COLO829 (cell line): Measurements from ENCODE around the gene CFAP97.
A peak's percentile ranks its signal among the peaks of the same experiment; 100 is the strongest.
"Not testable (repeated sequence)": the region's sequence is repeated elsewhere in the genome, so short reads cannot be mapped to it uniquely, and the experiment has no call there.

Source experiments
- DNase-seq: peaks from one replicate; pipeline ENCODE4 v3.0.0; 2012; ENCODE audit warnings: low spot score

CFAP97 gene

DNA sequence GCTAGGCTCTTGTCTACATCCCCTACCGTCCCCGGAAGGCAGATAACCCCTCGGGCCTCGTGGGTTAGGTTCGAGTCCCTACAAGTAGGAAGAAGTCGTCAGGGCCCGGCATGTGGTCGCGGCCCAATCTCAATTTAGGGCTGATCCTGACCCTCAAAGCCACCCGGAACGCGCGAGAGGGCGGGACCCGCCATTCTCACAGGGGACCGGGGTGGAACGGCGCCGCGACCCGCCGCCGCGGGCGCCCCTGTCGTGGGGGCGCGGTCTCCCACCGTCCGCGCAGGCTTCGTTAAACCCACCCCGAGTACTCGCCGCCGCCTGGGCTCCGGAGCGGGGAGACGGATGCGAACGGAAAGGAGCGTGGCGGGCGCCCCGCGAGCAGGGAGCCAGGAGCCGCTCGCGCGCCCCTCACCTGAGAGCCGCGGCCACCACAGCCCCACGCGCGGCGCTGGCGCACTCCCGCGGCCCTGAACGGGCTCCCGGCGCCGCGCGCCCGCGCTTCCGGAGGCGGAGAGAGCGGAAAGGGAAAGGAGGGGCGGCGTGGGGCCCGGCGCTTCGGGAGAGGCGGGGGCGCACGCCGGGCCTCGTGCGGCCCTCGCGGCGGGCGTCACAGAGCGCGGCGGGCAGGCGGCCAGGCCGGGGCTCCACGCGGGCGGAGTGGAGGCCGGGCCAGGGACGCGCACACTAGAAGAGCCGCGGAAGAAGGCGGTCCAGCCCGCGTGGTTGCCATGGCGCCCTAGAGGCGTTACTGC is at the start of gene CFAP97:
TSS of gene CFAP97 (minus strand) at position 515 of the 752 bp plus-strand sequence. CDS start 12,804 bp downstream, outside the sequence.
- DNase-seq = peak; percentile 91

DNA sequence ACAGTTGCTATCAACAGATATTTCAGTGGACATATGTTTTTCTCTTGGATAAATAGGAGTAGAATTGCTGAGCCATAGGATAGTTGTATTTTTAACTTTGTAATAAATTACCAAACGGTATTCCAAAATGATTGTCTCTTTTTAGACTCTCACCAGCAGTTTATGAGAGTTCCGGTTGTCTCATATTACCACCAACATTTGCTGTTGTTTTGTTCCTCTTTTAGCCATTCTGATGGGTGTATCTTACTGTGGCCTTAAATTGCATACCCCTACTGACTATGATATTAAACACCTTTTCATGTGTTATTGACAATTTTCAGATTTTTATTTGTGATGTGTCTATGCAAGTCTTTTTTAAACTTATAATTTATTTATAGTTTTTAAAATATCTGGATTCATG is 45.3 kb upstream of the CFAP97 start:
- no peak for DNase-seq

DNA sequence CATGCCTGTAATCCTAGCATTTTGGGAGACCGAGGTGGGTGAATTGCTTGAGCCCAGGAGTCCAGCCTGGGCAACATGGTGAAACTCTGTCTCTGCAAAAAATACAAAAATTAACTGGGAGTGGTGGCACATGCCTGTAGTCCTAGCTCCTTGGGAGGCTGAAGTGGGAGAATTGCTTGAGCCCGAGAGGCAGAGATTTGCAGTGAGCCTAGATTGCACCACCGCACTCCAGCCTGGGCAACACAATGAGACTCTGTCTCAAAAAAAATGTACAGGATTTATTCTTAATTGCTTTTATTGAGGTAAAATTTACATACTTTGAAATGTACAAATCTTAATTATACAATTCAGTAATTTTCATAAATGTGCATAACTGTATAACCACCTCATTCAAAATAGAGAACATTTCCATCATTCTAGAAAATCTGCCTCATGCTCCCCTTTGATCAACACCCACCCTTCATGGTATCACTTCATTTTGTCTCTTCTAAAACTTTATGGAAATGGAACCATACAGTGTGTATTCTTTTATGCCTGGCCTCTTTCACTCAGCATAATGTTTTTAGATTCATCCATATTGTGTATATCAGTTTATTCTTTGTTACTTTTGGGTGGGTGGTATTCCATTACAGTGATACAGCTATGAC is 44.7 kb upstream of the CFAP97 start:
- DNase-seq = no peak

DNA sequence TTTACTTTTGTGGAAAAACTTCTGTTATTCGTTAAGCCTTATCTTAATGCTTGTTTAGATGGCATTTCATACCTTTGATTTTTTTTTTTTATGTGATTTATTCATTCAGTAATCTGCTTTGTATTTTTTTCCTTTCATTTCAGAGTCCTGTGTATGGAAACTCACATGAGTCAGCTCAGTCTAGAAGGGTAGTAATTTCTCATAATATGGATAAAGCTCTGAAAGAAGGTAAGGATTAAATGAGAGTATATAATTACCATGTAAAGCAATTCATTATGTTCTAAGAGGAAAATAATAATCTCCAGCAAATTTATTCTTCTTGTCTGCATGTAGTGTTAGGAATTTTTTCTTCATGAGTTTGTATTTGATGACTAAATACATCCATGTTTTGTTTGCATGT is 43.4 kb upstream of the CFAP97 start:
- no peak for DNase-seq

DNA sequence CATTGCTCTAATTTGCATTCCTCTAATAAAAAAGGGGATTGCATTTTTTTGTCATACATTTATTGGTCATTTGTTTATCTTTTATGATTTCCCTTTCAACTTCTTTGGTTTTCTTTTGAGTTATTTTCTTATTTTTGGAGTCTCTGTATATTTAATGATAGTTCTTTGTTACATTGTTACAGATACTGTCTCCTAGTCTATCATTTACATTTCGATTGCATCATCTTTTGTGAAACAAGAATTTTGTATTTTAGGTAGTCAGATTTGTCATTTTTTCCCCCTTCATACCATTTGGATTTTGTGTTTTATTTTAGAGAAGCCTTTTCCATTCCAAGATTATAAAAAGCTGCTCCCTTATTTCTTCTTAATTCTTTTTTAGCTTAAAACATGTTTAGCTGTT is 42.7 kb upstream of the CFAP97 start:
- DNase-seq = no peak

DNA sequence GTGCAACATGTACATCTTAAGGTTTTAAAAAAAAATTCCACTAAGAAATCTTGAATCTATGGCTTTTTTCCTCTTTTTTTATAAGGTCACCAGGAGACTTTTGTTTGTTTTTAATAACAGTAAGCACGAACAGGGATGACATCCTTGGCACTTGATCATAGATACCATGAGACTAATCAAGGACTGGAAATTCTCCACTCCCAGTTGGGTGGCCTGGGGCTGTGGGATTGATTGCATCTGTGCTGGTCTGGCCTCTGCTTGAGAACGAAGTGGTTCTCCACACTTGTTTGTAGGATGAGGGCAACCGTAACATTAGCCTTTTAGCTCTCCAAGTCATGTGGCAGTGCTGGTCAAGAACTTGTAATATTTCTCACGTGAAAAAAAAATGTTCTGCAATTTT is 41.0 kb upstream of the CFAP97 start:
- no peak for DNase-seq

DNA sequence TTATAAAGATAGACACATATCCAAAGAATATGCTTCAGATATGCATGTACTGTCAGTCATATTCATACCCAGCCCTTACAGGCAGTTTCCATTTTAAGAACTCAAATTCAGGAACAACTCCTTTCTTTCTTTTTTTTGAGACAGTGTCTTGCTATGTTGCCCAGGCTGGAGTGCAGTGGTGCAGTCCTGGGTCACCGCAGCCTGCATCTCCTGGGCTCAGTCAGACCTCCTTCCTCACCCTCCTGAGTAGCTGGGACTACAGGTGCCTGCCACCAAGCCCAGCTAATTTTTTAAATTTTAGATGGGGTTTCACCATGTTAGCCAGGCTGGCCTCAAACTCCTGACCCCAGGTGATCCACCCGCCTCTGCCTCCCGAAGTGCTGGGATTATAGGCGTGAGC is 40.1 kb upstream of the CFAP97 start:
- no peak for DNase-seq

DNA sequence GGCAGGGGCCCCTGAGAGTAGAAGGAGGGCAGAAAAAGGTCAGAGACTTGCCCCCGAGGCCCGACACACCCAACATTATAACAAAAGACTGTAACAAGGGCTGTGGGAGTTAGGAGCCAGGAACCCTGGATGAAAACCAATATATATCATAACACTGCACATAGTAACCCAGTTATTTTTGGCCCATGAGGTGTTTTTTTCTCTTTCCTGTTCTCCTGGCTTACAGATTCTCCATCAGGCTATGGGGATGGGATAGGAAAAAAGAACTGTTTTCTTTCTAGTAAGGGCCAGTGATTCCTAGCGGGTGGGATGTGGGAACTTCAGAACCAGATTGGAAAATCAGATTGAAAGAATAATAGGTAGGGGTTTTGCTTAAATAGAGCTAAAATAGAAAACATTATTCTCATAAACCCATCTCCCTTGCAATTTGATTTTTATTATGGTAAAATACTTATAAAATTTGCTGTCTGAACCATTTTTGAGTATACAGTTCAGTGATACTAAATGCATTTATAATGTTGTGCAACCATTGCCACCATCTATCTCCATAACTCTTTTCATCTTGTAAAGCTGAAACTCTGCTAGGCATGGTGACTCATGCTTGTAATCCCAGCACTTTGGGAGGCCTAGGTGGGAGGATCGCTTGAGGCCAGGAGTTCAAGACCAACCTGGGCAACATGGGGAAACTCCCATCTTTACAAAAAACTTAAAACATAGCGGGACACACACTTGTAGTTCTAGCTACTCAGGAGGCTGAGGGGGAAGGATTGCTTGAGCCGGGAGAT is 39.1 kb upstream of the CFAP97 start:
- no peak for DNase-seq

DNA sequence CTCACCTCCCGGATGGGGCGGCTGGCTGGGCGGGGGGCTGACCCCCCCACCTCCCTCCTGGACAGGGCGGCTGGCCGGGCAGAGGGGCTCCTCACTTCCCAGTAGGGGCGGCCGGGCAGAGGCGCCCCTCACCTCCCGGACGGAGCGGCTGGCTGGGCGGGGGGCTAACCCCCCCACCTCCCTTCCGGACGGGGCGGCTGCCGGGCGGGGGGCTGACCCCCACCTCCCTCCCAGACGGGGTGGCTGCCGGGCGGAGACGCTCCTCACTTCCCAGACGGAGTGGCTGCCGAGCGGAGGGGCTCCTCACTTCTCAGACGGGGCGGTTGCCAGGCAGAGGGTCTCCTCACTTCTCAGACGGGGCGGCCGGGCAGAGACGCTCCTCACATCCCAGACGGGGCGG is 36.7 kb upstream of the CFAP97 start:
- not testable (repeated sequence) for DNase-seq

DNA sequence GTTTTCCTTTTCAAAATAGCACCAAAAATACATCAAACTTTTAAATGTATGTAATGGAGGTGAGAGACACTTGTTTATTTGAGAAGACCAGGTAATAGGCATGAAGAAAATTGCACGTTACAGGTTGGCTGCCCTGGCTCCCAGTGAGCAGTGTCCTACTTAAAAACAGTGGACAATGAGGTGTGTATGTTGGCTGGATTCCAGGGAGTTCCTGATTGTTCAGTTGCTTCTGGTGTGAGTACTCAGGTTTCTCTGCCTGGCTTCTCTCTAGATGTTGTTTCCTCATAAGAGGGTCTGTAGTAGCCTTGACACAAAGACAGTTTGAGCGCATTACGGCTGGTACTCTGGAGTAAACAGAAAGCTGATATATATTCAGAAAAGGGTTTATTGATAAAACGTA is 35.0 kb upstream of the CFAP97 start:
- no peak for DNase-seq

DNA sequence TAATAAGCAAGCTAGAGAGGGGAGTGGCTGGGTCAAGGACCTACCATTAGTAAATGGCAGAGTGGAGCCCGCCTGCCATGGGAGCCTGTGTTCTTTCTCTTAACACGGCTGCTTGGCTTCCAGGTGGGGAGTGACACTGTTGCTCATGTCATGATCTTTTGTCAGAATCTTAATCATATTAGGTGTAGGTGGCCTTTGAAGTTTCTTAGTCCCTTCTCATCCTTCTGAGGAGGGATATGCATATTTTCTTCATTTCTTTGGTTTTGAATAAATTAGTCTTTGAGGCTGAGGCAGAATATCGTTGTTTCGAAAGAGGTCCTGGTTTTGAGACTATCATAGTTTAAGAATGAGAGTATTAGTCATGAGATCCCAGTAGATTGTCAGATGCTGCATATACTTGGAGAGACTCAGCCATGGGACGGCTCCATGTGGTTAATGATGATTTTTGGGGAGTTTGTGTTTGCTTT is 34.4 kb upstream of the CFAP97 start:
- DNase-seq = no peak

DNA sequence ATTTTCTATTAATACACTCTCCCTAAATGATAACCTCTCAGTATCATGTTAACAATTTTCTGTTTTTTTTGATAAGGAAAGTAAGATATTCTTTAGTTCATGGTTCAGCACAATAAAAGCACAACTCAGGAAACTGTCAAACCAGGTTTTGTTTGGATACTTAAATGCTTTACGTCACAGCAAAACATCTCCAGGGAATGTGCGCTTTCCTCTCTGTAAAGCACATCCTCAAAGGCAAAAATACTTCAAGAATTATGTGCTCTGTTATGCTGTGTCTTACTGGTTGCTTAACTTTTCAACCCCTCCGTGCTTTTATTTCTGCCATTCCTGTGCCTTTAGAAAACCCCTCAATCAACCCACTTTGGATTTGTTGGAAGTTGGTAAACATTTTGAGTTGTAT is 33.4 kb upstream of the CFAP97 start:
- no peak for DNase-seq

DNA sequence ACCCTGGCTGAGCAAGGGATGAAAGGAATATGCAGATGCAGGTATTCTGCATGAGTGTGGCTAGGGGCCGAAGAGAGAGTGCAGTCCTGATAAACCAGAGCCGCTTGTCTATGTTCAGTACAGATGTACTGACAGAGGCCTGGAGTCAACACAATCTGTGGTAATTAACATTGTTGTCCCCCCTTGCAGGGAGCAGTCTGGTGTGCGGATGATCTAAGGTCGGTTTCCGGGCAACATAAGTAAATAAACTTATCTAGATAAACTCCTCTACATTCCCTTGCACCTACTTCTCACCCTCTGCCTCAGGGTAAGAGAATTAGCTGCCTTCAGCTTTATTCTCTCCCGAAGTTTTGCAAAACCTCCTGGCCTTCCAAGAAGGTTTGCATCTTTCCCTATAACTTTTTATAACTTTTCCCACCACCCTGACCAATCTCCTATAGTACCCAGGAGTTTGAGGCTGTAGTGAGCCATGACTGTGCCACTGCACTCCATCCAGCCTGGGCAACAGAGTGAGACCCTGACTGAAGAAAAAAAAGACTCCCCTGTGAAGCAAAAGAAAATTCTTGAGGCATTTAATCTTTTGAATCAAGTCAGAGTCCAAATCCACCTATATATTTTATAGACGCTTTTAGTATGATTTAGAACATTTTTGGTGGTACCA is 32.2 kb upstream of the CFAP97 start:
- DNase-seq = no peak

DNA sequence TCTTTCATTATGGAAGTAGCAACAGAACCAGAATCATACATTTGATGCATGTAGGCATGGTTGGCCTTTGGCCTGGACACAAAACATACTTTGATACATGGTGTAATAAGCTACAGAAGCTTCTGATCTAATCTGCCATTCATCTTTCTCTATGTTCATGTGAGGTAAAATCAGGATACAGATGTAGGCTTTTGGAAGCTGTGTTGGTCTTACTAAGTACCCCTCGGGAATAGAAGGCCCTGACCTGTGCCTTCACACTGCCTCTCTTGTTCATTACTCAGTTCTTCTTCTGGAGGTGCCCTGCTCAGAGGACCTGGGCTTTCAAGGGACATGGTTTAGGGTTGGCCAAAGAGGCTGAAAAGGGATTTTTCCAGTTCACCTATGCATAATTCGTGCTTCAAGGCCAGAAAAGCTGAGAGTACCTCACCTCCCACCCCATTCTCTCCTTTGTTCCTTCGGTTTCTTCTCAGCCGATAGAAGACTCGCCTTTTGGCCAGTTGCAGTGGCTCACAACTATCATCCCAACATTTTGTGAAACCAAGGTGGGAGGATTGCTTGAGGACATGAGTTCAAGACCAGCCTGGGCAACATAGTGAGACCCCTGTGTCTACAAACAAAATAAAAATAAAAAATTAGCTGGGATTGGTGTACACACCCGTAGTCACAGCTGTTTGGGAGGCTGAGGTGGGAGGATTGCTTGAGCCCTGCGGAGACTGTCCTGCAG is 31.5 kb upstream of the CFAP97 start:
- DNase-seq = no peak

DNA sequence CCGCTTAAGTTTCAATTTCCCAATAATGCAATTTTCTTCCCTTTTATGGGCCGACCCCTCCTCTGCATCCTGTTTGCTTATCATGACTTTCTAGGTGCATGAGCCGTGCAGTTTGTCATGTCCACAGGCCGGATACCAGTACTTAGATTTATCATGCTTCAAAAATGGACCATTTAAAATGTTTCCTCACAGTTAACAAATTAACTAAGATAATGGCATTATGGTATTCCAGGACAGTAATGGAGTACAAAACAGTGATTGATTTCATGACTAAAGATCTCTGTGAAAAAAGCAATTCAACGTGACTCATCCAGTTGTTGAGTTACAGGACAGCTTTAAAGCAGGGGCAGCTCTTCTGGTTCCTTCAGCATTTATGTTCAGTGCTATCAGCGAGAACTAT is 28.6 kb upstream of the CFAP97 start:
- DNase-seq = peak; percentile 82

DNA sequence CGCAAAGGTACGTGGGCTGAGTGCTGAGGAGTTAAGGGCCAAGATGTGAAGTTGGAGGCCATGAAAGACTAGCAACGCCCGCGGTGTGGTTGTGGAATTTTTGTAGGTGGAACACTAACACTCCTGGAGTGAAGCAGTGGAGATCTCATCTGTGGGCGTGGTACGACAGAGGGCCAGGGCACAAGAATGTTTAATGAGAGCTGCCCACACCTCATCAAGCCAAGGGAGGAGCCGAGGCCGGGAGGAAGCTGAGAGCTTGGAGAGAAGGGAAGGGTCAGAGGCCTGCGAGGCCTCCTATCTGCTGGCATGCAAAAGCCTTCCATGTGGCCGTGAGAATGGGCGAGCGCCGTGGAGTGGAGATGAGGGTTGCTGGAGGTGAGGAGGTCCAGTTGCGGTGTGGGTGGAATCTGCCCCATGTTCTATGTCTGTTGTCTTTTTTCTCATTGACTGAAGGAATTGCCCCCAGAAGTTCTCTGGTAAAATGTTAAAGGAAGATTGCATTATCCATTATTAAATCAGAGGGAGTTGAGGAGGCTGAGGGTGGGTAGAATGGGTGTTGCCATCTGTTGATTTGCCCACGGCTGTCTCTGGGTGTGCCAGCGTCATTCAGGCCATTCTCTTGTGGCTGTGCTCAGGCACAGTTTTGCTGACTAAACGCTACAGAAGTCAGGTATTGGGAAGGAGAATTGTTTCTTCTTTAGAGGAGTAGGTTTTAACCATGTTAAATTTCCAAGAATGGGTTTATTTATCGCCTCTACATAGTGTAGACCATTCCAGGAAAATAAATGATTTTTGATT is 25.4 kb upstream of the CFAP97 start:
- DNase-seq = no peak

DNA sequence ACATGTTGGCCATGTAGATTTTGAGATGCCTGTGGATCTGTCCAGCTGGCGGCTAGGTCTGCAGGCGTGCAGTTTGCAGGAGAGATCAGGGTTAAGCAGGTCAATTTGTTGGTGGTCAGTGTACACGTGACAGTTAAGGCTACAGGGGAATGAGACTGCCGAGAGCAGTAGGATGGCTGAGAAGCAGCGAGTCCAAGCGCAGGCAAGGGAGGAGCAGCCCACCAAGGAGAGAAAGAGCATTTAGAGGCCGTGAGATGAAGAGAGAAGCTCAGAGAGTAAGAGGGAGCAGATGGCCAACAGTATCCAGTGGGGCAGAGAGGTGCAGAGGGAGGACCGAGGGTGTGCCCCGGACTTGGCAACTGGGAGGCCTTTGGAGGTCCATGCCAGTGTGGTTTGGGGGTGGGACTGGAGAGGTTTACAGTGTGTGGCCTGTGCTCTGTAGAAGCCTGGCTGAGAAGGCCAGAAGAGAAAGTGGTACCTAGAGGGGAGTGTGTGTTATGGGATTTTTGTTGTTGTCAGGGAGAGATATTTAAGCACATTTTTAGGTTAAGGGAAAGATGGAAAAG is 24.0 kb upstream of the CFAP97 start:
- no peak for DNase-seq

DNA sequence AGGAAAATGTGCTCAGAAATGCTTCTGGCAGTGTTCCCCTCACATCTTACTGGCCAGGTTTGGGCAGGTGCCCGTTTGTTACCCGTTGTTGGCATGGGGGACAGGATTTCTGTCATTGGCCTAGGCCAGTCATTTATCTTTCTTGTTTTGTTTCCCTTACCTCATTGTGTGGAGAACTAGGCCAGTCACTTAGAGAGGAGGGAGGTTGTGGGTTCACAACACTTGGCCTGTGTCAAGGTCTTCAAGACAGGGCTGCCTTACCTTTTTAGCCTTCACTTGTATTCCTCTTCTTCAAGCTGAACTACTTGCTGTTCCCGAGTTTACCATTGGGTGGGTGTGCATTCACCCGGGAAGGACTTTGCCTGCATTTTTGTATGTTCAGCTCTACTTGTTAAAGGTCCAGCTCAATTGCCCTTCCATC is 23.3 kb upstream of the CFAP97 start:
- DNase-seq = no peak

DNA sequence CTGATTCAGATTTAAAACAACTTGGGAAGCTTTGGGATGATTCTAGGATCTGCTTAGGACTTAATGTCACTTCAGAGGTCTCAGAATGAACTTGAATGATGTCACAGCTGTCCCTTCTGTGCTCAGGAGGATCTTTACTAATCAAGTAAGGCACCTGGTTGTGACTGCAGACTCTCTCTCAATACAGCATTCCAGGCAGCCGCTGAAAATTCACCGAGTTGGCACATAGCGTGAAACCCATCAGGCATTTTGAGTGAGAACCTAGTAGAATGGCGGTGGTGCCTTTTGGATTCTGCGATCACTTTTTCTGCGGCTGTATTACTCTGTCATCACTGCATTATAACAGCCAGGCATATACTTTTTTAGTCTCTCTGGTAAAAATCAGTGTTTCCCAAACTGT is 22.1 kb upstream of the CFAP97 start:
- DNase-seq = no peak

DNA sequence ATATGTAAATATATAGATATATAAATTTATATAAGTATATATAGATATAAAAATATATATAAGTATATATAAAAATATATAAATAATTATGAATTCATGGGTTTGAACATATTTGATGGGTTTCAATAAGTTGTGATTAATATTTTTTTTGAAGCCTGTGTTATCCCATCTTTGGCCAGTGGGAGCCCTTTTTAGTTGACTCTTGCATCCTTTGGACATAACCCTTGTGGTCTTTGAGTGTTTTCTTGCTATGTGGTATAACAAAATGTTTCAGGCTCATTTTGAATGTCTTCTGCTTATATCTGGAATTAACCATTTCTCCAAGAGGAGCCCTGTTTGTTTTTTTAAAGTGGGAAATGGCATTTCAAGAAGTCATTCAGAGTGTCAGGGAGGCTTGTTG is 20.8 kb upstream of the CFAP97 start:
- DNase-seq = no peak

DNA sequence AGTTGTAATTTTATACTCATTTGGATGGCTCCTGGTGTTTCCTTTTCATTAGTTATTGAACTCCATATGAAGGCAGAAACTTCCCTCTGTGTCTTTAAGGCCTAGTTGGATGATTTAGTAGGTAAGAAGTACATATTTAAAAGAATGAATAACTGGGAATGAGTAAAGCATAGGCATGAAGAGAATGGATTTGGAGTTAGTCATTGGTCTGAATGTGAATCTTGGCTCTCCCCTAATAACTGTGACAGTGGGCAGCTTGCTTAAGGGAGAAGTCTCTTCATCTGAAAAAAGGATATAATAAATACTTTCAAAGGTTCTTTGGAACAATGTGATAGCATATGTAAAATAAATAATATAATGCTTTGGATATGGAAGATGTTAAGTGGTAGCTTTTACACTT is 18.8 kb upstream of the CFAP97 start:
- no peak for DNase-seq
